ENCODE measurements around the gene RAB31. TPM values are rescaled to one million over a fixed set of nuclear protein-coding genes. Genes with fewer than 3 reads are reported as not detected.

The RAB31 gene
- total RNA-seq, 1 donor from 2014 or later: 31.2 TPM

DNA sequence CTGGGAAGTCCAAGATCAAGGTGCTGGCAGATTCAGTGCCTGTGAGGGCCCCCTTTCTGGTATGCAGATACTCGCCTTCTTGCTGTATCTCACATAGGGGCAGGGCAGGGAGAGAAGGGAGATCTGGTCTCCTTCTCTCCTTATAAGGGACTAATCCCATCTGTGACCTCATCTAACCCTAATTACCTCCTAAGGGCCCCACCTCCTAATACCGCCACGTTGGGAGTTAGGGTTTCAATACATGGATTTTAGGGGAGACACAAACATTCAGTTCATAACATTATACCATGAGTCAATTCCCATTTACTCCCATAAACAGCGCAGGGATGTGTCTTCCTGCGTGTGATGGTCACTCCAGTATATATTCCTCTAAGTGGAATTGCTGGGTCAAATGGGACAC is 103.9 kb downstream of the RAB31 start:
- no peak overlapping the region for H3K4me3 ChIP-seq (ENCODE audit: low read depth, low read length)
- no peak for TF ChIP-seq CTCF (conservative IDR thresholded peaks at IDR 0.05; ENCODE audit: low read depth, low read length)
- no peak for DNase-seq (ENCODE audit: low read depth)

- no peak for DNase-seq (ENCODE audit: low read depth)
- no peak for TF ChIP-seq CTCF (conservative IDR thresholded peaks at IDR 0.05; ENCODE audit: low read depth, low read length)
- H3K4me3 ChIP-seq (ENCODE audit: low read depth, low read length): no peak overlapping the region
Measured at GRCh38 chr18:9814431-9814830, 106.3 kb downstream of the RAB31 start.

DNA sequence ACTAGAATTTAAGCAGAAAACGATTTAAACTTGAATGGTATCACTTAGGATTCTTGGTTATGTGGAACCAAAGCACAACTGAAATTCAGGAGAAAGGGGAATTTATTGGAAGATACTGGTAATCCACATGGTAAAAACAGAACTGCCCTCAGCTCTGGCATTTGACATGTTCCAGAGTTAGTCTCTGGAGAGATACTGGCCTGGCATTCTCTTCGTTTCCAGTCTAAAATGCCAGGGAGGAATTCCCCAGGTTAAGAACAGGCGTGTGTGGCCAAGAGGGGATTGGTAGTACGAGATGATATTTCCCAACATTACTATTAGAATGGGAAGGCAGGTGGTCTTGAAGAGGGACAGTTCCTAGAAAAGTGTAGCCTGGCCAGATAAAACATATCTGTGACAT is 109.2 kb downstream of the RAB31 start:
- no peak for TF ChIP-seq CTCF (conservative IDR thresholded peaks at IDR 0.05; ENCODE audit: low read depth, low read length)
- H3K4me3 ChIP-seq (ENCODE audit: low read depth, low read length): no peak overlapping the region
- no peak for DNase-seq (ENCODE audit: low read depth)

GRCh38 chr18:9817725-9818422 is 109.8 kb downstream of the RAB31 start:
- TF ChIP-seq CTCF (conservative IDR thresholded peaks at IDR 0.05; ENCODE audit: low read depth, low read length): no peak
- DNase-seq (ENCODE audit: low read depth): no peak
- H3K4me3 ChIP-seq (ENCODE audit: low read depth, low read length): no peak overlapping the region

DNA sequence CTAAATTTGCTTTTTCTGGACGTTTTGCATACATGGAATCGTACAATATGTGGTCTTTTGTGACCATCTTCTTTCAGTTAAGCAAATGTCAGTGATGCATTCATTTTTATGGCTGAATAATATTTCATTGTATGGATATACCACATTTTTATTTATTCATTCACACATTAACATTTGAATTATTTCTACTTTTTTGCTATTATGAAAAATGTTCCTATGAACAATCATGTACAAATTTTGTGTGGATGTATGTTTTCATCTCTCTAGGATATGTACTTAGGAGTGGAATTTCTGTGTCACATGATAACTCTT is 110.3 kb downstream of the RAB31 start:
- no peak for TF ChIP-seq CTCF (conservative IDR thresholded peaks at IDR 0.05; ENCODE audit: low read depth, low read length)
- DNase-seq (ENCODE audit: low read depth): no peak
- no peak overlapping the region for H3K4me3 ChIP-seq (ENCODE audit: low read depth, low read length)

GRCh38 chr18:9820127-9820526 is 112.0 kb downstream of the RAB31 start:
- no peak for DNase-seq (ENCODE audit: low read depth)
- H3K4me3 ChIP-seq (ENCODE audit: low read depth, low read length): no peak overlapping the region
- TF ChIP-seq CTCF (conservative IDR thresholded peaks at IDR 0.05; ENCODE audit: low read depth, low read length): no peak

- no peak for DNase-seq (ENCODE audit: low read depth)
Measured at GRCh38 chr18:9820719-9821118, 112.6 kb downstream of the RAB31 start.

More at GRCh38 chr18:9820719-9821118, 112.6 kb downstream of the RAB31 start:
- H3K4me3 ChIP-seq (ENCODE audit: low read depth, low read length): no peak overlapping the region
- no peak for TF ChIP-seq CTCF (conservative IDR thresholded peaks at IDR 0.05; ENCODE audit: low read depth, low read length)

All from epithelial cell of proximal tubule (primary cell).